B cell (primary cell): ENCODE measurements around the gene TANK.

Experiments
- CTCF ChIP-seq: fragments of 200-600 bp; IDR thresholded peaks from one replicate; pipeline ENCODE4 v1.8.0; 2022; ENCODE audit warnings: antibody characterized with exemption, mild to moderate bottlenecking
- EZH2 ChIP-seq: IDR thresholded peaks from 2 replicates; pipeline ENCODE4 v1.6.1; 2012; ENCODE audit warnings: borderline replicate concordance, low read depth, mild to moderate bottlenecking, moderate library complexity, low read length; ENCODE audit not compliant: insufficient read depth, poor library complexity, severe bottlenecking

GRCh38 chr2:161219211-161219610, 59.0 kb downstream of the TANK start:
- no peak for TF ChIP-seq CTCF
- no peak for TF ChIP-seq EZH2
